GM19025 (cell line): ENCODE measurements around the gene PCSK4.
"Not testable (repeated sequence)": the region's sequence is repeated elsewhere in the genome, so short reads cannot be mapped to it uniquely, and the experiment has no call there.

Experiments
- ATAC-seq: cut with Tn5 transposase; IDR thresholded peaks from one replicate; pipeline ENCODE4 v1.9.1; 2021; ENCODE audit warnings: mild to moderate bottlenecking, low read depth, moderate library complexity; ENCODE audit not compliant: unreplicated experiment

Gene PCSK4

GRCh38 chr19:1505991-1506881 lies 16.1 kb upstream of the PCSK4 start:
- no peak for ATAC-seq

GRCh38 chr19:1505012-1505411 lies 14.9 kb upstream of the PCSK4 start:
- no peak for ATAC-seq

GRCh38 chr19:1503925-1504773 lies 14.0 kb upstream of the PCSK4 start:
- no peak for ATAC-seq

GRCh38 chr19:1503089-1503924 lies 13.2 kb upstream of the PCSK4 start:
- no peak for ATAC-seq

- ATAC-seq, result no peak
Observed at GRCh38 chr19:1502433-1503088, 12.4 kb upstream of the PCSK4 start.

GRCh38 chr19:1501200-1501595 lies 11.0 kb upstream of the PCSK4 start:
- no peak for ATAC-seq

GRCh38 chr19:1499231-1499630 lies 9.1 kb upstream of the PCSK4 start:
- ATAC-seq, result not testable (repeated sequence)

GRCh38 chr19:1497578-1498235 lies 7.6 kb upstream of the PCSK4 start:
- ATAC-seq, result no peak

- ATAC-seq, result no peak
Observed at GRCh38 chr19:1496714-1497577, 6.8 kb upstream of the PCSK4 start.

- ATAC-seq, result no peak
Observed at GRCh38 chr19:1495799-1496713, 5.9 kb upstream of the PCSK4 start.

GRCh38 chr19:1495051-1495798 lies 5.1 kb upstream of the PCSK4 start:
- no peak for ATAC-seq

GRCh38 chr19:1494115-1494815 lies 4.1 kb upstream of the PCSK4 start:
- ATAC-seq, result no peak

GRCh38 chr19:1492474-1493006 lies 2.4 kb upstream of the PCSK4 start:
- ATAC-seq, result no peak

GRCh38 chr19:1491849-1492170 lies 1.7 kb upstream of the PCSK4 start:
- no peak for ATAC-seq

- no peak for ATAC-seq
Observed at GRCh38 chr19:1491114-1491848, 1.1 kb upstream of the PCSK4 start, which contains the start of gene REEP6. Gene REEP6 (plus strand): TSS chr19:1491181. CDS start chr19:1491270, 89 bp downstream.
